Osteocyte (in vitro differentiated cells): ENCODE measurements around the gene RRP7A. TPM values are rescaled to one million over a fixed set of nuclear protein-coding genes. Genes with fewer than 3 reads are reported as not detected.
"Not testable (repeated sequence)": the region's sequence is repeated elsewhere in the genome, so short reads cannot be mapped to it uniquely, and the experiment has no call there.

Experiments used
- DNase-seq: peaks from one replicate; pipeline ENCODE4 v3.0.0; 2021; ENCODE audit warnings: mixed read lengths; ENCODE audit not compliant: unreplicated experiment; ENCODE audit errors: extremely low spot score
- H3K27ac Mint-ChIP-seq: one replicate; pipeline ENCODE4 v1.8.0; 2021; ENCODE audit warnings: mild to moderate bottlenecking, mixed read lengths; ENCODE audit not compliant: unreplicated experiment
- H3K27me3 Mint-ChIP-seq: one replicate; pipeline ENCODE4 v1.8.0; 2021; ENCODE audit warnings: mixed read lengths; ENCODE audit not compliant: unreplicated experiment
- H3K36me3 Mint-ChIP-seq: one replicate; pipeline ENCODE4 v1.8.0; 2021; ENCODE audit warnings: mixed read lengths; ENCODE audit not compliant: unreplicated experiment
- H3K4me1 Mint-ChIP-seq: one replicate; pipeline ENCODE4 v1.8.0; 2021; ENCODE audit warnings: mixed read lengths; ENCODE audit not compliant: unreplicated experiment
- H3K4me3 Mint-ChIP-seq: one replicate; pipeline ENCODE4 v1.8.0; 2021; ENCODE audit warnings: mild to moderate bottlenecking, moderate library complexity, mixed read lengths; ENCODE audit not compliant: unreplicated experiment
- H3K9me3 Mint-ChIP-seq: one replicate; pipeline ENCODE4 v1.8.0; 2021; ENCODE audit warnings: mixed read lengths; ENCODE audit not compliant: unreplicated experiment
- long read RNA-seq: library from polyadenylated mRNA; unstranded; transcript quantifications from one replicate; pipeline ENCODE4 v2.0.0, GENCODE V29; 2021
- total RNA-seq: library from RNA; stranded (reverse); gene quantifications from 2 replicates; pipeline ENCODE4 v1.2.1, GENCODE V29; 2021
- TF ChIP-seq, protein P1 (sequence below): fragments of 200-600 bp; sonication (generic); IDR thresholded peaks from 2 replicates; pipeline ENCODE4 v1.5.0; 2021; ENCODE audit warnings: antibody characterized with exemption, mild to moderate bottlenecking, moderate library complexity

Gene RRP7A, protein sequence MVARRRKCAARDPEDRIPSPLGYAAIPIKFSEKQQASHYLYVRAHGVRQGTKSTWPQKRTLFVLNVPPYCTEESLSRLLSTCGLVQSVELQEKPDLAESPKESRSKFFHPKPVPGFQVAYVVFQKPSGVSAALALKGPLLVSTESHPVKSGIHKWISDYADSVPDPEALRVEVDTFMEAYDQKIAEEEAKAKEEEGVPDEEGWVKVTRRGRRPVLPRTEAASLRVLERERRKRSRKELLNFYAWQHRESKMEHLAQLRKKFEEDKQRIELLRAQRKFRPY
- total RNA-seq: 38.6 and 40.4 TPM in 2 replicates
- long read RNA-seq, transcript RRP7A-201 (7 exons, 3,801 nt): major isoform, 102 of 111 reads
- long read RNA-seq, partial matches to known transcripts: 1 of 111 reads
- long read RNA-seq, other reads (novel, unspliced or antisense): 8 of 111 reads

GRCh38 chr22:42519525-42520401 is at the start of gene RRP7A:
TSS of gene RRP7A (minus strand) at chr22:42519796. CDS start at chr22:42519786, 10 bp downstream.
- H3K36me3 Mint-ChIP-seq: peaks cover 11% of the 10 kb centered on the region
- peak; percentile 93 for DNase-seq
- TF ChIP-seq, protein P1, sequence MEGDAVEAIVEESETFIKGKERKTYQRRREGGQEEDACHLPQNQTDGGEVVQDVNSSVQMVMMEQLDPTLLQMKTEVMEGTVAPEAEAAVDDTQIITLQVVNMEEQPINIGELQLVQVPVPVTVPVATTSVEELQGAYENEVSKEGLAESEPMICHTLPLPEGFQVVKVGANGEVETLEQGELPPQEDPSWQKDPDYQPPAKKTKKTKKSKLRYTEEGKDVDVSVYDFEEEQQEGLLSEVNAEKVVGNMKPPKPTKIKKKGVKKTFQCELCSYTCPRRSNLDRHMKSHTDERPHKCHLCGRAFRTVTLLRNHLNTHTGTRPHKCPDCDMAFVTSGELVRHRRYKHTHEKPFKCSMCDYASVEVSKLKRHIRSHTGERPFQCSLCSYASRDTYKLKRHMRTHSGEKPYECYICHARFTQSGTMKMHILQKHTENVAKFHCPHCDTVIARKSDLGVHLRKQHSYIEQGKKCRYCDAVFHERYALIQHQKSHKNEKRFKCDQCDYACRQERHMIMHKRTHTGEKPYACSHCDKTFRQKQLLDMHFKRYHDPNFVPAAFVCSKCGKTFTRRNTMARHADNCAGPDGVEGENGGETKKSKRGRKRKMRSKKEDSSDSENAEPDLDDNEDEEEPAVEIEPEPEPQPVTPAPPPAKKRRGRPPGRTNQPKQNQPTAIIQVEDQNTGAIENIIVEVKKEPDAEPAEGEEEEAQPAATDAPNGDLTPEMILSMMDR: no peak
- no peaks in the 10 kb centered on the region for H3K9me3 Mint-ChIP-seq
- peaks cover 12% of the 10 kb centered on the region for H3K4me1 Mint-ChIP-seq
- peak within 1 kb of the TSS; percentile 87 for H3K27ac Mint-ChIP-seq
- H3K27me3 Mint-ChIP-seq: no peaks in the 10 kb centered on the region
- peak within 1 kb of the TSS; percentile 96 for H3K4me3 Mint-ChIP-seq

DNA sequence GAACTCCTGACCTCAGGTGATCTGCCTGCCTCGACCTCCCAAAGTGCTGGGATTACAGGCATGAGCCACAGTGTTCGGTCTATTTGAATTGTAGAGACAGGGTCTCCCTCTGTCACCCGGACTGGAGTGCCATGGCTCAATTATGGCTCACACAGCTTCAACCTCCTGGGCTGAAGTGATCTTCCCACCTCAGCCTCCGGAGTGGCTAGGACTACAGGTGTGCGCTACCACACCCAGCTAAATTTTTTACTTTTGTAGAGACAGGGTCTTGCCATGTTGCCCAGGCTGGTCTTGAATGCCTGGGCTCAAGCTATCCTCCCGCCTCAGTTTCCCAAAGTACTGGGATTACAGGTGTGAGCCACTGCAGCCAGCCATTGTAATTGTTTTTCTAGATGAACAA is 48.4 kb upstream of the RRP7A start:
- not testable (repeated sequence) for H3K36me3 Mint-ChIP-seq

DNA sequence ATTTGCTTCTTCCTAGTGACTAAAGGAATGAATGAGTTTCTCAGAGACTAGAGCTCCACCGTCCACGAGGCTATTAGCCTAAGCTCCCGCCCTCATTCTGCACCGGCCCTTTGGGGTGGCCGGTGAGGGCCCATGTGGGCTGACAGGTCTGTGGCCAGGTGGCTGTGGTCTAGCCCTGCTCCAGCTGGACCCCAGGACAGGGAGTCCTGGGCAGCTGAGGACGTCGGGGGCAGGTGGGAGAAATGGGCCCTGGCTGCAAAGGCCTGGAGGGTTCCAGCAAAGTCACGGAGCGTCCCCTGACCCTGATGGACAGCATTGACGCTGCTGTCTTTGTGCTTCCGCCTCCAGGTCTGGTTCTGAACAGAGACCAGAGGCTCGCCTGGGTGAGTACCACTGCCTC is 46.4 kb upstream of the RRP7A start:
- no peaks in the 10 kb centered on the region for H3K27me3 Mint-ChIP-seq
- TF ChIP-seq, protein P1: no peak
- no peak overlapping the region for H3K27ac Mint-ChIP-seq
- DNase-seq: no peak
- H3K36me3 Mint-ChIP-seq: peaks cover under 1% of the 10 kb centered on the region
- H3K4me1 Mint-ChIP-seq: peaks cover 4% of the 10 kb centered on the region
- no peaks in the 10 kb centered on the region for H3K9me3 Mint-ChIP-seq
- no peak overlapping the region for H3K4me3 Mint-ChIP-seq

More for the DNA sequence above, 48.4 kb upstream of the RRP7A start:
- H3K27ac Mint-ChIP-seq, H3K9me3 Mint-ChIP-seq, DNase-seq, H3K4me1 Mint-ChIP-seq, H3K27me3 Mint-ChIP-seq, H3K4me3 Mint-ChIP-seq: not testable (repeated sequence)

DNA sequence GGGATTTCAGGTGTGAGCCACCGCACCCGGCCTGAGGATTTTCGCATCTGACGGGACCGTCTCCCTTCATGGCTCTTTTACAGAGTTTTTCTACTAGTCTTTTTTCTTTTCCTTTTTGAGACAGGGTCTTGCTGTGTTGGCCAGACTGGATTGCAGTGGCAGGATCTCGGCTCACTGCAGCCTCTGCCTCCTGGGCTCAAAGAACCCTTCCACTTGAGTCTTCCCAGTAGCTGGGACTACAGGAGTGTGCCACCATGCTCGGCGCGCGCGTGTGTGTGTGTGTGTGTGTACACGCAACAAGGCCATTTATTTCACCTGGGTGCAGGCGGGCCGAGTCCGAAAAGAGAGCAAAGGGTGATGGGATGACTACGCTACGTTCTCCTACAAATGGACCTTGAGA is 45.1 kb upstream of the RRP7A start:
- Mint-ChIP-seq H3K27me3 (no peaks in the 10 kb centered on the region), H3K36me3 (no peaks in the 10 kb centered on the region), H3K27ac (no peak overlapping the region), H3K4me3 (no peak overlapping the region), H3K4me1 (peaks cover 4% of the 10 kb centered on the region), H3K9me3 (no peaks in the 10 kb centered on the region)
- TF ChIP-seq, protein P1: no peak
- no peak for DNase-seq

- H3K36me3 Mint-ChIP-seq, H3K27ac Mint-ChIP-seq, H3K4me3 Mint-ChIP-seq, H3K27me3 Mint-ChIP-seq, H3K9me3 Mint-ChIP-seq, H3K4me1 Mint-ChIP-seq, DNase-seq: not testable (repeated sequence)
Measured at GRCh38 chr22:42563943-42564342, 44.3 kb upstream of the RRP7A start.

DNA sequence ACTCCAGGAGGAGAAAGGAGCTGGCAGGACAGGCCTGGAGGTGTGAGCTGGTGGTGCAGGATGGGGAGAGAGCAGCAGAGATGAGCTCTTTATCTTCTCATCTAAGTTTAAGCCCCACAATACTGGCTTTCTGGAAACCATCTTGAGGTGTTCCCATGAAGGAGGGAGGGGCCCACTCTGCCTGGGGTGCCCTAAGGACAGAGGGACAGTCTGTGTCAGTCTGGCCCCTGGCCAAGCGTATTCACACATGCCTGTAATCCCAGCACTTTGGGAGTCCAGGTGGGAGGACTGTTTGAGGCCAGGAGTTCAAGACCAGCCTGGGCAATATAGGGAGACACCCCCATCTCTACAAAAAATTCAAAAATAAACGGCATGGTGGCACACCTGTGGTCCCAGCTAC is 43.1 kb upstream of the RRP7A start:
- H3K4me1 Mint-ChIP-seq: peaks cover 4% of the 10 kb centered on the region
- no peak overlapping the region for H3K4me3 Mint-ChIP-seq
- TF ChIP-seq, protein P1: no peak
- H3K27me3 Mint-ChIP-seq: no peaks in the 10 kb centered on the region
- H3K27ac Mint-ChIP-seq: no peak overlapping the region
- DNase-seq: no peak
- no peaks in the 10 kb centered on the region for H3K9me3 Mint-ChIP-seq
- no peaks in the 10 kb centered on the region for H3K36me3 Mint-ChIP-seq
